ENCODE data around the gene HES1. TPM values are rescaled to one million over a fixed set of nuclear protein-coding genes. Genes with fewer than 3 reads are reported as not detected.

Gene HES1
- total RNA-seq, 4 donors from 2014 or later = 89.9 to 196 (median 104) TPM

DNA sequence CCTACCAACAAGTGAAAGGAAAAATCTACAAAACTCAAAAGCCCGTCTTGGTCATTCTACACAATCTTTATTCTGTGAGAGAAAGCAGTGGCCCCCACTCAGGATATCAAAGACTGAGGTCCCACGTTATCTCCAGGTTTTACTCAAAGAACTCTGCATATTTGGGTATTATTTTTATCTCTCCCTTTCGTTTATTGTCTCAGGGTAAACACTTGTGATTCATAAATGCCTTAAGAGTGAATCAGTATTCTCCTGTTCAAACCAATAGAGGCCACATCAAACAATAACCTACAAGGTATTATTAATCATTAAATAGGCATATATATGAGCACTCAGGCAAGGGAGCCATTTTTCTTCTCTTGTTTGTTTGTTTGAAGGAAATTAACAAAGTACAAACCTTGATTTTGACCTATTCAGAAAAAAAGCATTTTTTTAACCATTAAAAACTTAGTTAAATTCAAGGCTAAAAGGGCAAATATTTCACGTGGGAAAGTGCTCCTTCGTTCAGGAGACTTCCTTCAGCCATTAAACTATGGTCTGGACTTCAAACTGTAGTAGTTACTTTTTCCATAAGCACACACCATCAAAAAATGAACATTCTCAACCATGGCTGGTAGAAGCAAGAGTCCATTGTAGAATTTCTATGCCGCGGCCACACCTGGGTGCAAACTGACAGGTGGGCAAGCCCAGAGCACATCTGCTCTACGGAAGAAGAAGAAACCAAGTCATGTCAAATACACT lies 13.9 kb upstream of the HES1 start:
- TF ChIP-seq, protein P1, sequence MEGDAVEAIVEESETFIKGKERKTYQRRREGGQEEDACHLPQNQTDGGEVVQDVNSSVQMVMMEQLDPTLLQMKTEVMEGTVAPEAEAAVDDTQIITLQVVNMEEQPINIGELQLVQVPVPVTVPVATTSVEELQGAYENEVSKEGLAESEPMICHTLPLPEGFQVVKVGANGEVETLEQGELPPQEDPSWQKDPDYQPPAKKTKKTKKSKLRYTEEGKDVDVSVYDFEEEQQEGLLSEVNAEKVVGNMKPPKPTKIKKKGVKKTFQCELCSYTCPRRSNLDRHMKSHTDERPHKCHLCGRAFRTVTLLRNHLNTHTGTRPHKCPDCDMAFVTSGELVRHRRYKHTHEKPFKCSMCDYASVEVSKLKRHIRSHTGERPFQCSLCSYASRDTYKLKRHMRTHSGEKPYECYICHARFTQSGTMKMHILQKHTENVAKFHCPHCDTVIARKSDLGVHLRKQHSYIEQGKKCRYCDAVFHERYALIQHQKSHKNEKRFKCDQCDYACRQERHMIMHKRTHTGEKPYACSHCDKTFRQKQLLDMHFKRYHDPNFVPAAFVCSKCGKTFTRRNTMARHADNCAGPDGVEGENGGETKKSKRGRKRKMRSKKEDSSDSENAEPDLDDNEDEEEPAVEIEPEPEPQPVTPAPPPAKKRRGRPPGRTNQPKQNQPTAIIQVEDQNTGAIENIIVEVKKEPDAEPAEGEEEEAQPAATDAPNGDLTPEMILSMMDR (IDR thresholded peaks at IDR 0.05) = no peak
- TF ChIP-seq POLR2A (IDR thresholded peaks at IDR 0.05) (no peak), EP300 (IDR thresholded peaks at IDR 0.05; ENCODE audit: low read depth) (no peak), POLR2AphosphoS5 (IDR thresholded peaks at IDR 0.05) (no peak)
- Histone ChIP-seq H3K4me1 (peaks cover 0 to 26% (median 14%) of the 10 kb centered on the region in 4 donors), H3K9me3 (no peaks in the 10 kb centered on the region), H3K27me3 (no peaks in the 10 kb centered on the region), H3K27ac (no peak overlapping the region), H3K36me3 (no peaks in the 10 kb centered on the region), H3K4me3 (no peak overlapping the region)
- in situ Hi-C loops (cut with MboI; ENCODE audit: low pct_ligation_motif_present in 1 of 4, low pct_unique_long_range_greater_than_20kb in 1 of 4, low sequenced_read_pairs in 3 of 4) (no loop called here), intact Hi-C loops (cut with DNase I; ENCODE audit: low total_unique reads) (no loop called here)
- 29 to 60% methylated on average over 4 to 8 of the region's 8 CpGs for WGBS, 2 donors (ENCODE audit: low coverage in 1 of 2)
- DNase-seq = no peak

DNA sequence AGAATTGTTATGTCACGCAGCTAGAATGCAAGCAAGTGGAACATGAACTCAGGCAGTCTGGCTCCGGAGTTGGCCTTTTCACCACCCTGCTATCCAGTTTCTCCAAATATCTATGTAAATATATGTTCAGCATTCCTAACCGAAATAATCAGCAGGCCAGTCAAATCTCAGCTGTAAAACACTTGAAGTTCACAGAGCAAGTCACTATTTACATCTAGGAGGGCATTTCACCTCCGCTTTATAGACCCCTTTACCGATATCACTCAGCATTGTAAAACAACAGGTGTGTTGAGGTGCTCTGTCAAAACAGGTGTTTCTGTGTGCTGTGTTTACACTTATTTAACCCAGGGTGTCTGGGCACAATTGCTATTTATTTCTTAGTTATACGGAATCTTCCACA lies 12.2 kb upstream of the HES1 start:
- Histone ChIP-seq H3K27ac (peak overlapping the region; percentile 4 to 71 (median 40)), H3K36me3 (no peaks in the 10 kb centered on the region), H3K9me3 (no peaks in the 10 kb centered on the region), H3K4me1 (peaks cover 0 to 21% (median 9%) of the 10 kb centered on the region in 4 donors), H3K4me3 (no peak overlapping the region), H3K27me3 (no peaks in the 10 kb centered on the region)
- DNase-seq = no peak
- TF ChIP-seq POLR2A (IDR thresholded peaks at IDR 0.05) (no peak), POLR2AphosphoS5 (IDR thresholded peaks at IDR 0.05) (peak; percentile 10 to 21 (median 15)), EP300 (IDR thresholded peaks at IDR 0.05; ENCODE audit: low read depth) (no peak)
- intact Hi-C loops (cut with DNase I; ENCODE audit: low total_unique reads) = no loop called here
- WGBS, 2 donors (ENCODE audit: low coverage in 1 of 2) = 52 to 54% methylated on average over 4 to 6 of the region's 6 CpGs
- in situ Hi-C loops (cut with MboI; ENCODE audit: low pct_ligation_motif_present in 1 of 4, low pct_unique_long_range_greater_than_20kb in 1 of 4, low sequenced_read_pairs in 3 of 4) = no loop called here

DNA sequence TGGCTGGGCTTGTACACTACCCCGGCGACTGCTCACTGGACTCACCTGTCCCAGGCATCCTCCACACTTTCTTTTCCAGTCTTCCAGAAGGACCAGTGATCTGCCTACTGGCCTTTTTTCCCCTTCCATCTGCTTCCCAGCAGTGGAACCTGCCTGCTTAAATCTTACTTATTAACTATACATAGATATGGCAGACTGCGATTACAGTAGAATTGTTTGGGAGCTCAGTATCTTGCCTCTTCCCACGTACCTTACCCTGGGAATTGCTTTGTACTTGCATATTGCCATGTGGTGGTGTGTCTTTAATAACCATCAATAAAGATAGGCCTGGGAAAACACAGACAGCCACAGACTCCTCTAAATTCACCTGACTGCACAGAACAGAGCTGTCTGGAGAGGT lies 11.8 kb upstream of the HES1 start:
- no peaks in the 10 kb centered on the region for H3K9me3 ChIP-seq
- no peaks in the 10 kb centered on the region for H3K27me3 ChIP-seq
- H3K4me3 ChIP-seq = no peak overlapping the region
- no peaks in the 10 kb centered on the region for H3K36me3 ChIP-seq
- DNase-seq = no peak
- H3K4me1 ChIP-seq = peaks cover 0 to 23% (median 11%) of the 10 kb centered on the region in 4 donors
- WGBS, 2 donors (ENCODE audit: low coverage in 1 of 2) = 61% methylated on average over 4 of the region's 4 CpGs; no CpG with 5 or more reads in 1 of the 2 donors
- H3K27ac ChIP-seq = peak overlapping the region; percentile 4 to 71 (median 40)
- intact Hi-C loops (cut with DNase I; ENCODE audit: low total_unique reads) = no loop called here
- in situ Hi-C loops (cut with MboI; ENCODE audit: low pct_ligation_motif_present in 1 of 4, low pct_unique_long_range_greater_than_20kb in 1 of 4, low sequenced_read_pairs in 3 of 4) = no loop called here
- TF ChIP-seq, protein P1 (IDR thresholded peaks at IDR 0.05) = no peak

DNA sequence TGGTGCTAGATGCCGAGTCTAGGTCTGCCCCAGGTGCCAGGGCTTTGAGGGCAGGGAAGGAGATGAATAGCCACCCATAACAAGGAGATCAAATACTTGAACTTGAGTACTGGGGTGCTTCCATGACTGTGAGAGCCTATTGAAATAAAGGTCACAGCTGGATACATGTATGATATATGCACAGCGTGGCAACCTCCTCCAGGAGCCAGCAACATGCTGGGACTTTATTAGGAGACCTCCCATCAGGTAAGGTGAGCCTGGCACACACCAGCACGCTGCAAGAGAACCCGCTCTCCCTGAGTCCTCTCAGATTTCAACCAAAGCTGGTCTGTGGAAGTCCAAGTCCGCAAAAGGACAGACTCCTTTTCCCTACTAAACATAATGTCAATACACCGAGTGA lies 10.5 kb upstream of the HES1 start:
- intact Hi-C loops (cut with DNase I; ENCODE audit: low total_unique reads) = no loop called here
- peaks cover 10 to 35% (median 23%) of the 10 kb centered on the region in 4 donors for H3K4me1 ChIP-seq
- no peak for DNase-seq

More for the DNA sequence above, 10.5 kb upstream of the HES1 start:
- in situ Hi-C loops (cut with MboI; ENCODE audit: low pct_ligation_motif_present in 1 of 4, low pct_unique_long_range_greater_than_20kb in 1 of 4, low sequenced_read_pairs in 3 of 4) = loop anchor here in 2 of 4 donors (25.0 kb wide), 2 partner anchors 187 to 338 kb away; no protein-coding TSS in a partner anchor
- TF ChIP-seq, protein P1 (IDR thresholded peaks at IDR 0.05) = no peak
- TF ChIP-seq POLR2A (IDR thresholded peaks at IDR 0.05) (no peak), EP300 (IDR thresholded peaks at IDR 0.05; ENCODE audit: low read depth) (no peak), POLR2AphosphoS5 (IDR thresholded peaks at IDR 0.05) (no peak)
- Histone ChIP-seq H3K27ac (peak overlapping the region in 1 of 4 donors; percentile 71), H3K36me3 (no peaks in the 10 kb centered on the region), H3K4me3 (no peak overlapping the region), H3K9me3 (no peaks in the 10 kb centered on the region), H3K27me3 (no peaks in the 10 kb centered on the region)
- WGBS, 2 donors (ENCODE audit: low coverage in 1 of 2) = 40 to 83% methylated on average over 1 to 6 of the region's 6 CpGs
